Neuronal stem cell (in vitro differentiated cells): Measurements from ENCODE around the gene ITSN1.

Experiments used
- DNase-seq: peaks from one replicate; pipeline ENCODE4 v3.0.0-alpha.2; 2013; ENCODE audit warnings: low spot score
- H2AFZ ChIP-seq: one replicate; pipeline ENCODE4 v1.6.1; 2013; ENCODE audit warnings: mild to moderate bottlenecking, low read length, inconsistent platforms
- H2AK5ac ChIP-seq: 2 replicates; pipeline ENCODE4 v1.6.1; 2013; ENCODE audit warnings: low read depth, mild to moderate bottlenecking, inconsistent platforms, low read length, moderate library complexity, mixed read lengths
- H2BK120ac ChIP-seq: 2 replicates; pipeline ENCODE4 v1.6.1; 2013; ENCODE audit warnings: low read depth, mild to moderate bottlenecking, inconsistent platforms, low read length, moderate library complexity, mixed read lengths
- H2BK12ac ChIP-seq: one replicate; pipeline ENCODE4 v1.6.1; 2013; ENCODE audit warnings: low read length, inconsistent platforms
- H2BK15ac ChIP-seq: 2 replicates; pipeline ENCODE4 v1.6.1; 2013; ENCODE audit warnings: mild to moderate bottlenecking, low read length, inconsistent platforms, mixed read lengths
- H2BK5ac ChIP-seq: one replicate; pipeline ENCODE4 v1.6.1; 2013; ENCODE audit warnings: inconsistent platforms, mild to moderate bottlenecking, low read length, moderate library complexity
- H3K14ac ChIP-seq: one replicate; pipeline ENCODE4 v1.6.1; 2013; ENCODE audit warnings: low read length, inconsistent platforms
- H3K18ac ChIP-seq: 2 replicates; pipeline ENCODE4 v1.6.1; 2013; ENCODE audit warnings: low read length, inconsistent platforms
- H3K23ac ChIP-seq: 2 replicates; pipeline ENCODE4 v1.6.1; 2013; ENCODE audit warnings: low read depth, mild to moderate bottlenecking, mixed read lengths, low read length, inconsistent platforms; ENCODE audit not compliant: poor library complexity
- H3K27ac ChIP-seq: replicated peaks from 3 replicates; pipeline ENCODE4 v1.5.1; 2013; ENCODE audit warnings: low read length, inconsistent platforms
- H3K27me3 ChIP-seq, 3 experiments: 2 replicates each; pipeline ENCODE4 v1.6.1; 2013; ENCODE audit warnings: low read length in 3 of 3, mild to moderate bottlenecking in 2 of 3, inconsistent platforms in 1 of 3, low read depth in 1 of 3, mixed read lengths in 1 of 3, moderate library complexity in 1 of 3; ENCODE audit not compliant: control insufficient read depth in 3 of 3, insufficient read depth in 3 of 3
- H3K36me3 ChIP-seq, 2 donors: replicated peaks in 1 of 2; 2 replicates each; pipeline ENCODE4 v1.6.1; 2013; ENCODE audit warnings: low read length in 2 of 2; ENCODE audit not compliant: control insufficient read depth in 2 of 2, insufficient read depth in 2 of 2
- H3K4ac ChIP-seq: 2 replicates; pipeline ENCODE4 v1.6.1; 2013; ENCODE audit warnings: inconsistent platforms, mild to moderate bottlenecking, low read length, moderate library complexity
- H3K4me1 ChIP-seq, 2 donors: 1 replicate in 1 of 2; 2 replicates in 1 of 2; pipeline ENCODE4 v1.6.1; 2013; ENCODE audit warnings: low read length in 2 of 2, low read depth in 1 of 2; ENCODE audit not compliant: control insufficient read depth in 2 of 2, insufficient read depth in 1 of 2
- H3K4me2 ChIP-seq: one replicate; pipeline ENCODE4 v1.6.1; 2013; ENCODE audit warnings: mild to moderate bottlenecking, low read length, inconsistent platforms; ENCODE audit not compliant: insufficient read depth, poor library complexity, severe bottlenecking
- H3K4me3 ChIP-seq, 2 donors: 2 replicates each; pipeline ENCODE4 v1.5.1; 2013; ENCODE audit warnings: low read length in 2 of 2, mild to moderate bottlenecking in 2 of 2, inconsistent platforms in 1 of 2, moderate library complexity in 1 of 2
- H3K79me1 ChIP-seq: one replicate; pipeline ENCODE4 v1.6.1; 2013; ENCODE audit warnings: low read depth, mild to moderate bottlenecking, inconsistent platforms, low read length, moderate library complexity
- H3K9ac ChIP-seq: one replicate; pipeline ENCODE4 v1.6.1; 2013; ENCODE audit warnings: mild to moderate bottlenecking, low read depth, low read length, inconsistent platforms; ENCODE audit not compliant: poor library complexity
- H3K9me3 ChIP-seq, 2 donors: replicated peaks in 1 of 2; 2 replicates each; pipeline versions ENCODE3 to v1.6.1; 2013; ENCODE audit warnings: low read length in 2 of 2, mild to moderate bottlenecking in 2 of 2, inconsistent platforms in 1 of 2, low read depth in 1 of 2, mixed read lengths in 1 of 2, moderate library complexity in 1 of 2; ENCODE audit not compliant: control insufficient read depth in 2 of 2, insufficient read depth in 1 of 2
- H4K8ac ChIP-seq: one replicate; pipeline ENCODE4 v1.6.1; 2013; ENCODE audit warnings: low read depth, mild to moderate bottlenecking, inconsistent platforms, low read length, moderate library complexity
- H4K91ac ChIP-seq: one replicate; pipeline ENCODE4 v1.6.1; 2013; ENCODE audit warnings: low read length, low read depth, mild to moderate bottlenecking, inconsistent platforms; ENCODE audit not compliant: poor library complexity
- WGBS, 2 donors: extraction: QIAGEN DNeasy Blood & Tissue Kit; methylation state at CpG; one replicate each; pipeline ENCODE4 v1.1.7; 2013; ENCODE audit warnings: missing lambda C conversion rate in 2 of 2, mixed read lengths in 1 of 2; ENCODE audit not compliant: insufficient read length in 2 of 2, insufficient replicate concordance in 1 of 2; ENCODE audit errors: extremely low coverage in 2 of 2; 5-methylcytosine and 5-hydroxymethylcytosine counted together

ITSN1 gene

GRCh38 chr21:33769057-33769456 lies 126.8 kb downstream of the ITSN1 start:
- H3K4ac ChIP-seq = no peak overlapping the region
- no peaks in the 10 kb centered on the region for H3K79me1 ChIP-seq
- no peak overlapping the region for H3K23ac ChIP-seq
- no peak overlapping the region for H2AFZ ChIP-seq
- H2BK5ac ChIP-seq = no peak overlapping the region
- H3K4me2 ChIP-seq = no peak overlapping the region
- H3K4me1 ChIP-seq = peaks cover 0 to 2% of the 10 kb centered on the region in 2 donors
- H2AK5ac ChIP-seq = no peak overlapping the region
- H2BK120ac ChIP-seq = no peak overlapping the region
- no peak overlapping the region for H3K4me3 ChIP-seq
- no peaks in the 10 kb centered on the region for H3K27me3 ChIP-seq
- no peak overlapping the region for H4K91ac ChIP-seq
- H3K9me3 ChIP-seq = peaks cover 2 to 11% of the 10 kb centered on the region in 2 donors
- no peak overlapping the region for H2BK12ac ChIP-seq
- no peak overlapping the region for H3K9ac ChIP-seq
- no peak overlapping the region for H2BK15ac ChIP-seq
- no CpG with 5 or more reads among the region's 1 CpG for WGBS, 2 donors
- DNase-seq = no peak
- no peak overlapping the region for H3K27ac ChIP-seq
- H3K36me3 ChIP-seq = peaks cover 15 to 87% of the 10 kb centered on the region in 2 donors
- H3K18ac ChIP-seq = no peak overlapping the region
- no peak overlapping the region for H3K14ac ChIP-seq
- H4K8ac ChIP-seq = no peak overlapping the region

GRCh38 chr21:33770542-33770941 lies 128.2 kb downstream of the ITSN1 start:
- WGBS, 2 donors = no CpG with 5 or more reads among the region's 3 CpGs
- H4K8ac ChIP-seq = no peak overlapping the region
- no peak overlapping the region for H2AK5ac ChIP-seq

GRCh38 chr21:33771976-33772375 lies 129.7 kb downstream of the ITSN1 start:
- Histone ChIP-seq H3K4me2 (no peak overlapping the region), H3K27ac (no peak overlapping the region), H3K36me3 (peaks cover 18 to 88% of the 10 kb centered on the region in 2 donors), H3K23ac (no peak overlapping the region), H4K91ac (no peak overlapping the region), H3K27me3 (no peaks in the 10 kb centered on the region), H3K9me3 (peaks cover 2 to 8% of the 10 kb centered on the region in 2 donors), H2BK15ac (no peak overlapping the region), H3K4me3 (no peak overlapping the region), H4K8ac (no peak overlapping the region), H3K79me1 (no peaks in the 10 kb centered on the region), H3K4me1 (no peaks in the 10 kb centered on the region), H3K9ac (no peak overlapping the region), H2BK120ac (no peak overlapping the region), H3K4ac (no peak overlapping the region), H2BK5ac (no peak overlapping the region), H3K18ac (peak overlapping the region; percentile 15), H3K14ac (no peak overlapping the region), H2AFZ (no peak overlapping the region), H2AK5ac (no peak overlapping the region), H2BK12ac (no peak overlapping the region)
- WGBS, 2 donors = no CpG with 5 or more reads among the region's 18 CpGs
- no peak for DNase-seq

More at GRCh38 chr21:33770542-33770941, 128.2 kb downstream of the ITSN1 start:
- Histone ChIP-seq H3K4me3 (no peak overlapping the region), H2BK5ac (no peak overlapping the region), H2BK120ac (no peak overlapping the region), H3K9ac (no peak overlapping the region), H2BK12ac (no peak overlapping the region), H2BK15ac (no peak overlapping the region), H3K4me1 (peaks cover 0 to 2% of the 10 kb centered on the region in 2 donors), H3K79me1 (no peaks in the 10 kb centered on the region), H3K9me3 (peaks cover 2 to 11% of the 10 kb centered on the region in 2 donors), H3K27me3 (no peaks in the 10 kb centered on the region), H3K18ac (no peak overlapping the region), H3K14ac (no peak overlapping the region), H3K4me2 (no peak overlapping the region), H3K36me3 (peaks cover 20 to 88% of the 10 kb centered on the region in 2 donors), H3K4ac (no peak overlapping the region), H4K91ac (no peak overlapping the region), H2AFZ (no peak overlapping the region), H3K27ac (no peak overlapping the region), H3K23ac (no peak overlapping the region)
- no peak for DNase-seq

- Histone ChIP-seq H3K18ac (no peak overlapping the region), H4K8ac (no peak overlapping the region), H2AFZ (no peak overlapping the region), H3K14ac (no peak overlapping the region), H3K4me2 (no peak overlapping the region), H3K79me1 (no peaks in the 10 kb centered on the region), H2AK5ac (no peak overlapping the region), H2BK120ac (no peak overlapping the region), H3K9ac (no peak overlapping the region), H2BK12ac (no peak overlapping the region), H3K4ac (no peak overlapping the region), H3K36me3 (peaks cover 18 to 85% of the 10 kb centered on the region in 2 donors), H3K23ac (no peak overlapping the region), H4K91ac (no peak overlapping the region), H2BK15ac (no peak overlapping the region), H3K9me3 (peaks cover 2 to 17% of the 10 kb centered on the region in 2 donors), H3K27me3 (no peaks in the 10 kb centered on the region), H3K4me3 (no peak overlapping the region), H2BK5ac (no peak overlapping the region), H3K4me1 (no peaks in the 10 kb centered on the region), H3K27ac (no peak overlapping the region)
- no peak for DNase-seq
- WGBS, 2 donors = no CpG with 5 or more reads among the region's 4 CpGs
Measured at GRCh38 chr21:33774551-33774950, 132.2 kb downstream of the ITSN1 start.
